Pulmonary artery endothelial cell (primary cell): ENCODE results near the gene NEBL. TPM values are rescaled to one million over a fixed set of nuclear protein-coding genes. Genes with fewer than 3 reads are reported as not detected.

ENCODE experiments used
- DNase-seq: peaks from one replicate; pipeline ENCODE4 v3.0.0-alpha.2; 2011; ENCODE audit warnings: low read depth, low spot score
- total RNA-seq: library from RNA; depleted of rRNA; stranded (reverse); fragments of >200 nt; gene quantifications from 2 replicates; pipeline ENCODE4 v1.2.3, GENCODE V29; 2014

The NEBL gene
- total RNA-seq, 1 donor from 2014 or later, result 1.4 TPM

DNA sequence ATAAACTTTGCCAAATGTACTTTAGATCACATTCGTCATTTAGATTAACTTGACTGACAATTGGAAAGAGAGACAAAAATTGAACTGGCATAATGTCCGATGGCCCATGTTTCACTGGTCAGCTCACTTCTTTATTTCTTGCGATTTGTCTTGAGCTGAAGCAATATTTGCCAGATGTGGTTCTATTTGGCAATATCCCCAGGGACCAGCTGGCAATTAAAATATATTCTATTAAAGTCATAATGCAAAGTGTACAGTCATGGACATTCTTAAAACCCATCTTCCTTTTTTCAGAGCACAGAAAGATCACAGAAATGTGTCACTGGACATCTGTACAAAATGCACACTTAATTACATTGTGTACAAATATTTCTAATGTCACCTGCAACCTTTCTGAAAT, 26.3 kb downstream of the NEBL start:
- DNase-seq, result no peak

DNA sequence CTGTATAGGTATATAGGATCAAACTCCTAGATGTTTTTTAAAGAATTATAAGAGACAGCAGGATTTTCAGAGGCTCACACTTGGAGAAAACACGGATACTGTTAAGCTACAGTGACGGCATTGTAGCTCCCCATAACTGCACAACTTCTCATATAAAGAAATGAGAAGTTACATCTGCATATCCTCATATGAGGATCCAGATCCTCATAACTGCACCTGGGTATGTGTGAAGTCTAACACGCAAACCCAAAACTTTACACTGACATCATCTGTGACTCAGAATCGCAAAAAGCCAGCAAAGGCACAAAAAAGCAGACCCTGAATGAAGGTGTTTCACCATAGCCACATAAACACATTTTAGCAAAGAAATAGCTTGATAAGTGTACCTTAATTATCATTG, 34.1 kb downstream of the NEBL start:
- no peak for DNase-seq

DNA sequence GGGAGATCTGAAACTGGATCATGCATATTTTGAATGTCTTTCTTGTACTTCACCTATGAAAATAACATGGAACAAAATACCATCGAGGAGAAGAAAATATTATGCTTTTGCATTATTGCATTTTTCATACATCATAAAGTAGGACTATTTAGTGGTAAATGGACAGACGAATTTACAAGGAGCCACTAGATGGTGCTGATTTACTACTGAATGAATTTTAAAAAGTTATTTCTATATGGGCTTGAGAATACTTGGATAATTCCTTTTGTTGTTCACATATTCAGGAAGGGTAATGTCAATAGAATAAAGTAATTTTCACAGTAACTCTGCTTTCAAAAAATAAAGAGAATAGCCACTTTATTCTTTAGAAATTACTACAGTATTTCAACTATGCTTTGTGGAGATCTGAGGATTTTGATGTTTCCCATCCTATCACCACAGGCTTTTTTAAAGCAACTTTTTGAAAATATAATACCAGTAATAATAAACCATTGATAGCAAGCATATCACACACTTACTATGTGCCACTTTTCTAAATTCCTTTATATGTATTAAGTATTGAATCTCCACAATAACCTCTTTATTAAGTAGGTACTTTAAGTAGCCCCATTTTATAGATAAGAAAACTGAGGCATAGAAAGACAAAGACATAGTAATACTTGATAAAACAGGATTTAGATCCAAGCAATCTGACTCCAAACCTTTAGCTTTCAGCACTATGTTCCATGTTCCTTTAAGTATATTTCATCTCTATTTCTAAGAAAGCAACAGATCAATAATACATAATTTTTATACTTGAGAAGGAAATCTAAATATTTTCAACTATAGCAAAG, 38.6 kb downstream of the NEBL start:
- peak; percentile 2 for DNase-seq

DNA sequence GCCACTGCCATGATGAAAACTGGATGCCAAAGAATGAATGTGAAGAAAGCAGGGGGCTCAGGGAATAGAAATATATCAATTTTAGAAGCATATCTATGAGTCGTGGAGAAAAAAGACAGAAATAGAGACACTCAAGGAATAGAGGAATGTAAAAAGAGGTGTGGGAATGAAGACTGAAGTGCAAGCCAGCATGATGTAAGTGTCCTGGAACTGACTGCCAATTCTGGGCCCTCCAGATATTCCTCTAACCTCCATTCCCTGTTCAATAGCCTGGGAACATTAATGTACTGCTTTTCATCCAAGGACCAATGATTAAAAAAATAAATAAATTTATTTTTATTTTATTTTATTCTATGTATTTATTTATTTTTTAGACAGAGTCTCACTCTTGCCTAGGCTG, 40.6 kb downstream of the NEBL start:
- no peak for DNase-seq

DNA sequence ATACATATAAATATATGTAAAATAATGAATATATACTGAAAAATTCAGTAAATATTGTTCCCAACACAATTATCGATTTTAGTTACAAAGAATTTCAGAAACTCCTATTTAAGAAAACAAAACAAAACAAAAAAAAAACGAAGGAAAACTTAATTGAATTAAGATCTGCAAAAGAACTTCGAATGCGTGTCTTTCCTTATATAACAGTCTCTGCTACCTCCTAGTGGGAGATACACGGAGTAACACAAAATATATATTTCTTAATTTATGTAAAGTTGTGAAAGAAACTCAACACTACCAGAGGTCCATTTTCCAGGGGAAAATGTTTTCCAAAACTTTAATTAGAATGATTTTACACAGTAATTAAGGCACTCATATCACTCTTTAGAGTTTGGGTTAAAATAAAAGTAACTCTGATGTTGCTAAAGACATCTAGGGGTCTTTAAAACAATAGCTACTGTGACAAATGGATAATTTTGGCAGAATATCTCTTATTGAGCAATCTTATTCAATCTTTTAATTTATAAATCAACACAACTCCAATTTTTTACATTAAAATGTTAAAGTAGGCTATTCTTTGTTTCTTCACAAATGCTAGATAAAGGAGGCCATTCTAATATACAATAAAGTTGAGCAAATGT, 41.6 kb downstream of the NEBL start:
- no peak for DNase-seq

DNA sequence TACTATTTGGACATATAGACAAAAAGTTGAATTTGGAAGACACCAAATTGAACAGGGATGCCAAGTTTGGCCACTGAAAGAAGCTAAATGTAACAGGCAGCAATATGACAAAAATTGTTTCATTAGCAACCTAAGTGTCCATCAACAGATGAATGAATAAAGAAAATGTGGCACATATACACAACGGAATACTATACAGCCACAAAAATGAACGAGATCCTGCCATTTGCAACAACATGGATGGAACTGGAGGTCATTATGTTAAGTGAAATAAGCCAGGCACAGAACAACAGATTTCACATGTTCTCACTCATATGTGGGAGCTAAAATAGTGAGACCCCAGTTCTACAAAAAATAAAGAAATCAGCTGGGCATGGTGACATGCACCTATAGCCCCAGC, 43.8 kb downstream of the NEBL start:
- DNase-seq, result no peak

DNA sequence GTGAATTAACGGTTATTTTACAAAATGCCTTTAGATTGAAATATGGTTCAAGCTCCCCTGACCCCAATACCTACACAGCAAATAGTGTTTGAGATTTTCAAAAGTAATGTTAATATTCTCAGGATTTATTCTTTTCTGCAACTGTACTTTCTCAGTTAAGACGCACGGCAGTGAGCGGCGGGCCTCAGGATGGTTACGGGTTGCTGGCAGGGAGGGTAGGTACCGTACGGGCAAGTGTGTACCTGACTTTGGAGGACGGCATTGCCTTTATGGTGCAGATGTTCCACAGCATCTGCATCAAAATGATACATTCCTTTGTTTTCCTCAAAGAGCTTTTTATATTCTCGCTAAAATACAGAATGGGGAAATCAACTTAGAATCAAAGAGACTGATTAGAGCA, 44.8 kb downstream of the NEBL start:
- no peak for DNase-seq

DNA sequence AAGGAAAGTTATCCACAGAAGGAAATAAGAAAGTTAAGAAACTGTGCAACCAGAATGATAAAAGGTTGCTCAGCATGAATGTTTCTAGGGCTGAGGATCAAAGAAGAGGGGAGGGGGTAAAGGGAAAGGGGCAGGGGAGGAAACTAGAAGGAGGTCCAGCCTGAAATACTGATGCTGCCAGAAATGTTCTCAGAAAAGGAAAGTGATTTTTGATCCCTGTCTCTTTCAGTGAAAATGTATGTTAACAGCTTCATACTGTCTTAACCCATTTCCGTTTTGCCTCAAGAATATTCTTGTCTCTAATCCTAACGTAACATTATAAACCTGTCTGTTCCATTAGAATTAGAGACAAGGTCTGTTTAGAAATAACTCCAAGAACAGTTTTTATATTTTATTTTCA, 49.6 kb downstream of the NEBL start:
- no peak for DNase-seq

DNA sequence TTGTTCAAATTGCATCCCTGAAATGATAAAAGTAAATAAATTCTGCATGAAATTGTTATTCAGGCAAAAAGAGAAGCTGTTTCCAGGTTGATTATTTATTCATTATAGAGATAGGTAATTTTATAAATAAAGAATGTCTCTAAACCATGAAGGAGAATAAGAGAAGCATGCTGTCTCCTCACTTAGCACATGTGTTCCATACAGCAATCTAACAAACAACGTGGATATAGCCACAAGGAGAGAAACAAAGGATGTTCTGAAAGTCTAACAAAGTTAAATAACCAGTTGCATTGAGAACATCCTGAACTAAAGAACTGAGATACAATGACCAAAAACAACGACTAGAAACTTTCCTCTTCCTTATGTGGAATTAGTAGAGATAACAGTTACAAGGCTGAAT, 50.8 kb downstream of the NEBL start:
- DNase-seq, result no peak

DNA sequence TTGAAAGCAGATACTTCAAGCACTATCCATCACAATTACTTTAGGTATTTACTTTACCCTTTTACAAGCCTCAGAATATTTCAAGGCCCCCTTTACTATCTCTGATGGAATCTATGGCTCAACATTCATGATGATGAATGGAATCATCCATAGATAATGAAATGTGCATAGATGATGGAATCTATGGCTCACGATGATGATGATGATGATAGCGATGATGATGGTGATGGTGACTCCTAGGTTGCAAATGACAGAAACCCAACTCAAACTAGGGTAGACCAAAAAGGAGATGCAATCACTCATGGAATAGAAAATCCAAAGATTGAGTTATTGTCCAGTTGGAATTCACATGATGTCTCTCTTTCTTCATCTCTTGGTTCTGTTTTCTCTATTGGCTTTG, 55.7 kb downstream of the NEBL start:
- DNase-seq, result no peak

DNA sequence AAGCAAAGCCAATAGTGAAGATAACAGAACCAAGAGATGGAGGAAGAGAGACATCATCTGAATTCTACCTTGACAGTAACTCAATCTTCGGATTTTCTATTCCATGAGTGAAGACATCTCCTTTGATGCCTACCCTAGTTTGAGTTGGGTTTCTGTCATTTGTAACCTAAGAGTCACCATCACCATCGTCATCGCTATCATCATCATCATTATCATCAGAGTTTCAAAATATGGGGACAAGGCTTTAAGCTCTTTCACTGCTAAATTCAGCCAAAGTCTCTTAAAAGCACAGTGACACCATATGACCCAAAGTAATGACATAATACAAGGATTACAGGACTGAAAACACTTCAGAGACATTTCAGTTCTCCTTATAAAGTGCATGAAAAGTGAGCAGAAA, 57.2 kb downstream of the NEBL start:
- no peak for DNase-seq

DNA sequence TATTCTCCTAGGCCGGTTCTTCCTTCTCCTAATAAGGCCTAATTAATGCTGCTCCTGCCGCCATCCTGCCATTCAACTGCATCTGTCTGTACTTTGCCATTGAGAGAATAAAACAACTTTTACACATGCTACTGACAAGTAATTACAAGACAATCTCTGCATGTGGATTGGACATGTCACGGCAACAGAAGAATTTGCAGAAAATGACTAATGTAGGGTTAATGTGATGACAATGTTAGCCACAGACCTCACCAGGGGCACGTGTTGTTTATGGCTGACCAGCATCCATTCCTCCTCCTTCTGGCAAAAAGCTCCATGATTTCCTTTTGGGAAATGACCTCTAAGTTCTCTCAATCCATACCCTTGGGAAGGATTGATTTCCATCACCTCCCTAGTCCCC, 58.0 kb downstream of the NEBL start:
- no peak for DNase-seq

DNA sequence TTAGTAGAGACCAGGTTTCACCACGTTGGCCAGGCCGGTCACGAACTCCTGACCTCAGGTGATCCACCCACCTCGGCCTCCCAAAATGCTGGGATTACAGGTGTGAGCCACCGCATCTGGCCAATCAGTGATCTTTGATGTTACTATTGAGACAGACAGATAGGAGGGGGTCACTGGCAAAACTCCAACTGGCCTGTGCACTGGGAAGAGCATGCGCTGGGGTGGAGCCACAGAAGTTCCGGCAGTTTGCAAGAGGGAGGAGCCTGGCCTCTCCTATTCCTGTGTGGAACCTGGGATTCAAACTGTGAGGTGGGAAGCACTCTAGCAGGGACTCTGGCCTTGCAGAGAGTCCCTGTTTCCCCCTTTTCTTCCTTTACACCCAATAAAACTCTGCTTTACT, 60.7 kb downstream of the NEBL start:
- DNase-seq, result no peak

DNA sequence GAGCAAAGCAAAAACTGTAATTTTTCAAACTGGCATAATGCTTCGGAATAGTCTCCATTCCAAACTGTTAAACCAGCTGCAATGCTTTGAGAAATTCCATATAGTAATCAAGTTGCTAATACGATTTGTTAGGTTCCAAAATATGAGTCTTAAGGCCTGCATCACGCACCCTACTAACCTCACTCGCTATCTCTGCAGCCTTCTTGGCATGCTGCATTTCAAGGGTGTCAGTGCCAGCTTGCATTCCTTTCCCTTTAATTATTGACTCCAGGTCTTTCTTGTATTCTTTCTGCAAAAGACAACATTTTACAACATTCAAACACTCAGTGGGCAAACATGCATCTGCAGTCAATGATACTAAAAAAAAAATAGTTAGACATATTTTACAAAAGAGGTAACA, 61.8 kb downstream of the NEBL start:
- no peak for DNase-seq

DNA sequence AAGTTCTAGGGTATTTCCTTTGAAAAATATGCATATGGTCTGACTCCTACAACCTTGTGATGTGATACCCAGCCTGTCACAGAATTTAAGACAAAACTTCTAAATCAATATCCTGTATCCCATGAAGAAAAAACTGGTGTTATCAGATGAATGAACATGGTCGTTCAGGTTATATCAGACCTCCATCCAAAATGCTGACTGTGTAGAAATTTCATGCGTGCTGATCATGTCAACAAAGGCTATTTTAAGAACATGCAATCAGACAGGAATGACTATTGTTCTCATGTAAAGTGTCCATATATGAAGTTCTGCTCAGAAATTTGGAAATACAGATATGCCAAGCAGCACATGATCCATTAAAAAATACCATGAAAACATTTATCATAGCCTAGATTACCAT, 62.3 kb downstream of the NEBL start:
- no peak for DNase-seq

DNA sequence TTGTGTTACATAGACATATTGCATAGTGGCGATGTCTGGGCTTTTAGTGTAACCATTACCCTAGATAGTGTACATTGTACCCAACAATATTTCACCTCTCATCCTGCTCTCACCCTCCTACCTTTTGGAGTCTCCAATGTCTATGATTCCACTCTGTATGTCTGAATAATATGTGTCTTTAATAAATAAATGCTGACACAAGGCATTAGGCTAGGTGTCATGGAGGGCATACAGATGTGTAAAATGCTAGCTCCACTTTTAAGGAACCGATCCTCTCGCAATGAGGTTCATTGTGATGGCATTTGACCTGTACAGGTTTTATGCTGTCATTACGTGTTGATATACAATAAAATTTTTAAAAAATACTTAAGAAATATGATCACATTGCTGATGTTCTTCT, 74.3 kb downstream of the NEBL start:
- no peak for DNase-seq

DNA sequence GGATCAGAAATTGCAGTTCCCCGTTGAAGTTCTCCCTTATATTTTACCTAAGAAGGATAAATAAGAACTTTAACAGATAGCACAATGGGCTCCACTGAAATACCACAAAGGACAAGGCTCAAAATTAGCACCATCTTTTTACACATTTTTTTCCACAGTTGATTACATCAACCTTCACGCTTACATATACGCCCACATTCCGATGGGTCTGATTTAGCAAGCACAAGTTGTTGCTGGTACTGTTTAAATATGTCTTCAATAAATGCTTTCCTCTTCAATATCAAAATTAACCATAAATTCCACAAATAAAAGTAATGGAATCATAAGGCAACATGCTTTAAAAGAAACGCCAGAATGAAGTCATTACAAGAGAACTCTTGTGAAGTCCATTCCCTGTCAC, 79.5 kb downstream of the NEBL start:
- no peak for DNase-seq

DNA sequence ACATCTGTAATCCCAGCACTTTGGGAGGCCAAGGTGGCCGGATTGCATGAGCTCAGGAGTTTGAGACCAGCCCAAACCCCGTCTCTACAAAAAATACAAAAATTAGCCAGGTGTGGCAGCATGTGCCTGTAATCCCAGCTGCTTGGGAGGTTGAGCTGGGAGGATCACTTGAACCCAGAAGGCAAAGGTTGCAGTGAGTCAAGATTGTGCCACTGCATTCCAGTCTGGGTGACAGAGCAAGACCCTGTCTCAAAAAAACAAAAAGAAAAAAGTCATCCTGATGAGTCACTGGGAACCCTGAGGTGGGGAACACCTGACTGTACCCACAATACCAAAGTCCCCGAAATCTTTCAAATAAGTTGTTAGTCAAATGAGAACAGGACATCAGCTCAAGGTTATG, 80.0 kb downstream of the NEBL start:
- no peak for DNase-seq

DNA sequence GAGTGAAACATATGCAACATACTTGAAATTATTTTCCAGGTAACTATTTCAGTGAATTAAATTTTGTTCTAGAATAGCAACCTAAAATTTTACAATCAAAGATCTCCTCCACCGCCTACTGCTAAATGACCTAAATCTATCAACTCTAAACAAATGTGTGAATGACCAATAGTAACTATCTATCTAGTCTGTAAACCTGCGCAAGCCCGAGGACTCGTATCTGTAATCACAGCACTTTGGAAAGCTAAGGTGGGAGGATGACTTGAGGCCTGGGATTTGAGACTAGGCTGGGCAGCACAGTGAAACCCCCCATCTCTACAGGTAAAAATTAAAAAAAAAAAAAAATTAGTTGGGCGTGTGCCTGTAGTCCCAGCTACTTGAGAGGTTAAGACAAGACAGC, 83.0 kb downstream of the NEBL start:
- DNase-seq, result no peak

DNA sequence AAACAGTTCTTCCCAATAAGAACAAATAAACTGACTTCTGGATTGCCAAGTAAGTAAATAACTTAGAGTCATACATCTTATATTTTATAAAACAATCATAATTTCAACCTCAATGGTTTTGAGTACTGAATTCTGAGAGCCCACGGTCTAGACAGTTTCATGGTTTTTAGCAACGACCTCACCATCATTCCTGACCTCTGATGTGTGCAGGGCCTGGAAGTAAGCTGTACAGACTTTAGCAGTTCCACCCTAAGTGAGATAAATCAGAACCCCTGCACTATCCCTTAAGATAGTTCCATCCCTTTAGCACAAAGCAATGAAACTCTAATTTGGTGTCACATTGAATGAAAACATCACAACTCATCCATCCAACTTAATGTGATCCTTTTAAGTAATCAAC, 86.0 kb downstream of the NEBL start:
- DNase-seq, result no peak

DNA sequence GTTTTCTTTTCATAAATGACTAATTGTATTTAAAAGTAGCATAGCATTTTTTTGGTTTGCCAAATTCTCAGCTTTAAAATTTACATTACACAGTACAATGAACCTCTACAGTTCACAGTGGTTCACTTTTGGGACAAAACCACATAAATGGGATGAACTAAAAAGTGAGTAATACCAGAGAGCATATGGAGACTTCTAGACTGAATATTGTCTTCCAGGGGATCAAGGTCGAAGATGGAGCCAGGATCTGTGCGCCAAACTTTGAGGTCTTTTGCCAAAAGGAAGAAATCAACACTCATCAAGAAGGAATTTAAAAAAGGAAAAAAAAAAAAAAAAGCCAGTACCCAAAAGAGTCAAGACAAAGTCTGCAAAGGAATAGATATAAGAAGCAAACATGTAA, 87.5 kb downstream of the NEBL start:
- DNase-seq, result no peak

DNA sequence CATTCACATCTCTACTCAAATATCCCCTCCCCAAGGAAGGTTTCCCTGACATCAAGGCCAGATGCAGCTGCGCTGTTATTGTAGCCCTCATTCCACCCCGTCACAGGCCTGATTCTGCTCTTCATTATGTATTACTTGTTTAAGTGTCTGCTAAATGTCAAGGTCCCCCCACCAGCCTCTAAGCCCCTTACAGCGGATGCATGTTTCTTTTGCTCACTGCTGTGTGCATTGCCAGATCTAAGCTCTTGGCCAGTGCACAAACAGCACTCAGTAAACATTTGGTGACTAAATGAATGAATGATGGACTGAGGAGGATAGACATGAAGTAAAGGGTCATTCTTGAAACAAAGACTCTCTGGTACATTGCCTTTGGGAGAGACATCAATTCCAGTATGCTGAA, 90.6 kb downstream of the NEBL start:
- no peak for DNase-seq

DNA sequence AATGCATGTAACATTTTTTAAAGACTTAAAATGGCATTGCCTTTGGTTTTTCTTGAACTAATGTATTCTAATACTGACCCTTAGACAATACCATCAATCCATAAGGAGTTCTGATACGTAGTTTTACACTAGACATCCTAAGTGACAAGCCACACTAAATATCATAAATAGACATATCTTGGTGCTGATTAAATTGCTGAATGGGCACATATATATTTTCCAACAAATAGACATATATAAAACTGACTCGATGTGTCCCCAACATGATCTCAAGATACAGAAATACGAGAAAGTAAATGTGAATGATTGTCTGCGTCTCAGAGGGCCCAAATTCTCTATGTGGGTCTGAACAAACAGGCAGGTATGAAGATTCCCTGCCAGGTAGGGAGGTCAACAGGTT, 99.8 kb downstream of the NEBL start:
- DNase-seq, result no peak
